ENCODE data around the gene NCKAP5.

GRCh38 chr2:132668189-132668823 lies 900.0 kb downstream of the NCKAP5 start:
- TF ChIP-seq CTCF (IDR thresholded peaks at IDR 0.05) (no peak), POLR2A (IDR thresholded peaks at IDR 0.05) (no peak), EP300 (IDR thresholded peaks at IDR 0.05) (no peak)

Data from ovary (tissue), 3 donors.